Retina (tissue), 1 donor: Measurements from ENCODE around the gene ZNF366.
"Not testable (repeated sequence)": the region's sequence is repeated elsewhere in the genome, so short reads cannot be mapped to it uniquely, and the experiment has no call there.

Experiments used
- DNase-seq: peaks from one replicate; pipeline ENCODE4 v3.0.0-alpha.2; 2016

The ZNF366 gene

GRCh38 chr5:72436796-72437471 lies 70.3 kb downstream of the ZNF366 start:
- DNase-seq = no peak

DNA sequence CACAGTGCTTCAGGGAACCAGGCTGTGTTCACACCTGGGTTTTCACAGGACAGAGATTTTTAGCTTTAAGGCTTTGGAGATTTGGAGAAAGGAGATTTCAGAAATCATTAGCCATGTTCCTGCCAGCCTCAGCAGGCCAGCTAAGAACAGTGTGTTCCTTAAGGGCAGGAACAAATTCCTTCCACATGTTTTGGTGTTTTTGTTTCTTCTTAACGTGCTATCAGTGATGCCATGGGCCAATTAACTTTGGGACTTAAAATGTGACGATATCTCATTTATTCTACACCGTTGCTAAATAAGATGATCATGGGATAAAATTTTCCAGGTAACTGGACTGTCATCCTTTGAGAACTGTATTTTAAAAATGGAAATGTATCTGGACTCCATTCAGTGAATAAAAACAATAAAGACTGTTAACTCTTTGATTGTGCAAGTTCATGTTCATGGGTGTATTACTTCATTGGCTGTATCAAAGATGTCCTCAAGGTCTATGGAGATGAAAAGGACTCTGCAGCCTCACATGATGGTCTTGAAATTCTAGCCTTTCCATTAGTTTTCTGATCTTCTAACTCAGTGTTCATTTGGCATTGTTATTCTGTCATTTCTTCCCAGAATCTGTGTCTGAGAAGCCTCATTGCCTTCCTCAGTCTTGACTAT lies 72.3 kb downstream of the ZNF366 start:
- no peak for DNase-seq

DNA sequence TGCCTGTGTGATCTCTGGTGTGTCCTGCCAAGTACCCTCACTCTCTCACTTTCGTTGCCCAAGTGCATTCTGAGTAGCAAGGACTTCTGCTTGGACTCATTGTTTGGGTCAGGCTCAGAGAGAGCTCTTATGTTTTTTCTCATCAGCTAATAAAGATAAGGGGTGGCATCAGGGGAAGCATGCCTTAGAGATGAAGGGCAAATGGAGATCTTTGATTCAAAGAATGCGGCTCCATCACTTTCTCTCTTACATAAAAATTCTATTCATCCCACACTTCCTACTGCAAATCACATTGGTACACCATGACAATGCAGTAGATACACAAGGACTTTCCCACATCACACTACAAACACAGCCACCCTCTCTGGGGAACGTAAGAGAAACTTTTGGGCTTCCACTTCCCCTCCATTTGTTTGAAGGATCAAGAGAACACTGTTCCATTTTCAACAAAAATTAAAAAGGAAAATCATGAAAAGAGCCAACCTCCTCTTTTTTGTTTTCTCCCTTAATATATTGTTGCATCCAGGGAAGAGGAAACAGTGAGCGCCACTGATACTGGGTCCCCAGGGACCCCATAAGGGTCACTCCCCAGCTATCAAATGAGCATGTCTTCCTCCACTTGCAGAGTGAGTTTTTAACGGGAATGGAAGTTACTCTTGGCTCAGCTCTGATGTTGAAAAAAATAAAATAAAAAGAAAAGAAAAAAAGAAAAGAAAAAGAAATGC lies 73.0 kb downstream of the ZNF366 start:
- no peak for DNase-seq

DNA sequence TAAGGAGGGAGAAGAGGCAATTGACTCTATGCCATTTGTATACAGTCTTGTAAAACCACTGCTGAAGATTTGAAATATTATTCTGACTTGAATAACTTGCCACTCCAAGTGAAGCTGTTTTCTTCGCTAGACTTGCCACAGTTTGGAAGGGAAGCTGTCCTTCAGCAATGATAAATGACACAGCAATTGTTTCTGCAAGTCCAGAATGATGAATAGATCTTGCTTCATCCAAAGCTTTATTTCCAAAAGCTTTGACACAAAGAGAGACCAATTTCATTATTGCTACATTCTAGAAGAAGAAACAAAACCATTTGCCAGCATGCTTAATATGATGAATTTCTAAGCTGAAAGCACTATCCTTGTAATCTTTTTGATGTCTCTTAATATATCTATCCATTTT lies 73.7 kb downstream of the ZNF366 start:
- no peak for DNase-seq

GRCh38 chr5:72428669-72429068 lies 78.5 kb downstream of the ZNF366 start:
- DNase-seq = no peak

GRCh38 chr5:72427488-72428437 lies 79.4 kb downstream of the ZNF366 start:
- DNase-seq = no peak

DNA sequence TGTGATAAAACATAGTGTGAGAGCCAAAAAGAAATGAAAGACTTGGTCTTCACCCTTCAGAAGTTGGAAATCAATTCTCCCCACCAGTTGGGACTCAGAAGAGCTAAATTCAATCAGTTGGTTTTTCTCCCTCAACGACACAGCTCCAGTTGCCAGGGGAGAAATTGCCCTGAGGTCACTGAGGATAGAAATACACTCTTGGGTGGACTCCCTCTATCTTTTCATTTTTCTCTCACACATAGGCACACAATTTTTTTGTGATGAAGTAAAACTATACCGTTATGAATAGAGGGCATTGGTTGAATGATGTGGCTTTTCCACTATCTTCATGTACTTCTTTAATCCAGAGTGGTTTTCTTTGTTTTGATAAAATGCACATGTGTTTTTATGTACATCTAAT lies 80.2 kb downstream of the ZNF366 start:
- DNase-seq = no peak

DNA sequence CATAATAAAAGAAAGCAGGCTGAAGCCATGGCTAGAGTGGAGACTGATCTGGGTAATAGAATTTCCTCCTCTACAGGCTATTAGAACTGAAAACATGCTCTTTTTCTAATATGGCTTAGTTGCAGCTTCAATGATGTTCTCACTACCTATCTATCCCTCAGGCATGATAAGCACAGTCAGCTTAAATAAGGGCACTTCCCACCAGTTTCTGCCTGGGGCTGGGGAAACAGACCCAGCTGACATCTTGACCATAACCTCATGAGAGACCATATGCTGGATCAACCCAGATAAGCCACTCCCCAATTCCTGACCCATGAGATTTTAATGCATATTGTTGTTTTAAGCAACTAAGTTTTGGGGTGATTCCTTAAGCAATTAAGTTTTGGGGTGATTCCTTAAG lies 81.2 kb downstream of the ZNF366 start:
- DNase-seq = no peak

- DNase-seq = no peak
Observed at GRCh38 chr5:72418271-72418670, 88.9 kb downstream of the ZNF366 start.

- DNase-seq = no peak
Observed at GRCh38 chr5:72417333-72418062, 89.7 kb downstream of the ZNF366 start.

DNA sequence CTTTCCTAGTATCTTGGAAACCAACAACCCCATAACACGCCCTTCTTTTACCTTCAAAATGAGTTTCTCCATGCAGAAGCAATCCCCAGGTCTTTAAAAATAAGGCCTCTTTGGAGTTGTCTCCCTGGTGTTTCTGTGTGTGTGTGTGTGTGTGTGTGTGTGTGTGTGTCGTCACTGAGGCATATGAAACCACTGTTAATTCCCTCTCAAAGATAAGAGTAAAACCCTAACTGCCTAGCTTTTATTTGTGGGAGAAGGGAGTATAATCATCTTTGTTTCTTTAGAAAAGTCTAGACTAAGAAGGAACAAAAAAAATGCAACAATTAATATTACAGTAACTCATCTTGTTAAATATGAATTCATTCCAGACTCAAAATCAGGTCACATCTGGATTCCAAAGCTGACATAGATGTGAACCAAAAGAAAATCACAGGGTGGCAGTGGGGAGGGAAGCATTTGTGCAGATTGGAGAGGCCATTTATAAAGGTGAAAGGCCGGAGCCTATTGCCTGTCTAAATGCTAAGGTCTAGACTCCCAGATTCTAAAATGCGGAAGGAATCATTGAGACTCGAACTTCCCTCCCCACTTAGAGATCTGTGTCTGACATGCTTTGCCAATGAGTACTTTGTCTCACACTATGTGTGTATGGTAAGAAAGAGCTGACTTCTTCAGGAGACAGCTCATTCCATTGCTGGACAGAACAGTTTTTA lies 91.4 kb downstream of the ZNF366 start:
- DNase-seq = no peak

- DNase-seq = no peak
Observed at GRCh38 chr5:72412283-72413055, 94.7 kb downstream of the ZNF366 start.

DNA sequence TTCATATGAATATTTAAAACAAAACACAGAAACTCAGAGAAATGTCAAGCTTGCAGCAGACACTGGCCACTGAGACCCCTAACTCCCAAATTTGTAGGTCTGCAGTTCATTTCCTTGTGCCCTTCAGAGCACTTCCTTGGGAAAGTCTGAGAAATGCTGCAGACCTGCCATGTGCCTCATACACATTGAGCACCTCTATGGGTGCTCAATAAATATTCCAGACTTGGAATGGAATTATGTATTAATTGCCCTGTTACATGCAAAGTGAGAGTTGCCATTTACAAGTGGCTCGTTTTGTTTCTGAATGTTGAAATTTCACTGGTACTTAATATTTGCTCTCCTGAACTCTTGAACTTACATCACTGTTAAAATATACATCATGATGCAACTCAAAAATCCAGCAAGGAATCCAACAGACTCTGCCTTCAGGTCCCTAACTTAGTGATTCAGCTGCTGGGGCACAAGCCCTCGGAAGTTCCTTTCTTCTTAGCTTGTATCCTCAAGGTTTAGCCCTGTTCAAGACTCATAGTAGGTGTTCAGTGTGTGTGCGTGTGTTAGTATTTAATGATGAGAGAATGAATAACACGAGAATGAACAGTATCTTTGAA lies 96.4 kb downstream of the ZNF366 start:
- DNase-seq = no peak

DNA sequence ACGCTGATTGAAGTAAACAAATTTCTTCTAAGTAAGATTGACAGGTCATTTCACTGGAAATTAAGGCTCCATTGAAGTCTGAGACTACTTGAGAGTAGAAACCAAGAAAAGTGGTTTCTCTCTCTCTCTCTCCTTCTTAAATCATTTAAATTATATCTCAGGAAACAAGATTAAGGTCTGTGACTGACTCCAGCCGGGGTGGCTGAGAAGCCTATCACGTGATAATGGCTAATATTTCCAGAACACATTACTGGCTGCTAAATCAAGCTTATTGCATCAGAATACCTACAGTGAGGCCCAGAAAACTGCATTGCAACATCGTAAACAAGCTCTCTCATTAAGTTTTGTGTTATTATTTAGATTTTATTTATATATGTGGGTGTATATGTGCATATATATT lies 98.6 kb downstream of the ZNF366 start:
- DNase-seq = no peak

DNA sequence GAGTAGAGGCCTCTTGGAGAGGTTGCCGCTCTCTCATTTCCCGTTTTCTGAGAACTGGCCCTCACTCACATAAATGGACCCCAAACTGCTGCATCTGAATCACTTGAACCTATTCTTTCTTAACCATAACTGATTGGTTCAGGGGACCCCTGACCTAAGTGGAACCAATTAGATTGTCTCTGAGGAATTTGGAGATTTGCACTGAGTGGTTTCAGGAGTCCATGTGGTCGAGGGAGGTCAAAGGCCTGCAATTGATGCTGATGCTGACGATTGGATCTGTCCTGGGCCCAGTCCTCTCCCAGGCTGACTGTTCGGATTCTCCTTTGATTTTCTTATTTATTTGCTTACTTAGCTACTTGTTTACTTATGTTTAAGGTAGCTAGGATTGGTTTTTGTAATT lies 99.1 kb downstream of the ZNF366 start:
- DNase-seq = no peak

- no peak for DNase-seq
Observed at GRCh38 chr5:72407541-72407940, 99.7 kb downstream of the ZNF366 start.

DNA sequence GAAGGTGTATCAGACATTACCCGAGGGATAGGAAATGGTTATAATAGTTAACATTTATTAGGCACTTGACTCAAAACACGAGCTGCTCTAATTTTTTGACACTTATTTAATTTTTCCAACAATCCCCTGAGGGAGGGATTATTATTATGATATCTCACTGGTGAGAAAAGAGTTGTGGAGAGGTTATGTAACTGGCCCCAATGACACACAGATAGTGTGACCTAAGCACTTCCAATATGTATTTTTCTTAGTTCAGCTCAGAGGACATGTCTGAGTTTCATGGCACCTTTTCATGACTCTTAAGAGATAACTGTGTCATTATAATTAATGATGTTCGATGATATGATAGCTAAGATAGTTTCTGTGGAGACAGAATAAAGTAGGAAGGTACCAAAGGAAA lies 100.1 kb downstream of the ZNF366 start:
- no peak for DNase-seq

- DNase-seq = not testable (repeated sequence)
Observed at GRCh38 chr5:72404771-72405170, 102.4 kb downstream of the ZNF366 start.

DNA sequence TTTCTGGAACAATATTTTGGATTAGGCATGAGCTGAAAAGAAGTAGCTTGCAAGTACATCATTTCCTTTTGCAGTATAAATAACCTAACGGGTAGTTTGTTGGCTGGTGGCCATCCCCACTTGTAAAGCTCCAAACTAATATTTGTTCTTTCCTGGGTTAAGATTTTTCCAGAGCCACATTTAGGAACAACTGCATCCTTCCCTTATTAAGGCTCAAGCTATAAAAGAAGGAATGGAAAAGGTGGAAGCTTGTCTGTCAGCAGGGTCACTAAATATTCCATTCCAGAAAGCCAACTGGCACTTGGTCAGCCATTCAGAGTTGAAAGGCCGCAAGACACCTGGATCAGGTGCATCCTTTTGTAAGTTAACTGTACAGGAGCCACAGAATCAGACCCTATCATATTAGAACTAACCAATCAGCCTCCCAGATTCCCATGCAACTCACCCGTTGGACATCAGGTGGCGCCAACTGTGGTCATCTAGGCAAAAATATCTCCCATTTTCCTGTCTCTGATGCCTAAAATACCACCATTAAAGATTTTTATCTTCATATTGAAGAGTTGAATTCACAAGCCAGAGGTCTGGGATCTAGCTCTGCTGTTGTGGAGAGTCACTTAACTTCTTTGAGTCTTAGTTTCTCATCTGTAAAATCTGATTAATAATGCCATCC lies 104.1 kb downstream of the ZNF366 start:
- DNase-seq = no peak

GRCh38 chr5:72402381-72402890 lies 104.8 kb downstream of the ZNF366 start:
- DNase-seq = no peak
